ENCODE data around the gene FAM234B.

GRCh38 chr12:12995088-12995487 lies 49.1 kb upstream of the FAM234B start:
- TF ChIP-seq CTCF (IDR thresholded peaks at IDR 0.05) (no peak), POLR2AphosphoS5 (IDR thresholded peaks at IDR 0.05) (no peak), POLR2A (IDR thresholded peaks at IDR 0.05) (no peak)

Measured in upper lobe of left lung (tissue), 4 donors.